ENCODE results near the gene MEGF11.

GRCh38 chr15:65979316-65979715, 274.2 kb downstream of the MEGF11 start:
- TF ChIP-seq CTCF (conservative IDR thresholded peaks at IDR 0.05; ENCODE audit: low read length) (no peak), EZH2phosphoT487 (IDR thresholded peaks at IDR 0.05; ENCODE audit: borderline replicate concordance, low read depth, low read length) (no peak)
